HL-60 (cell line): Measurements from ENCODE around the gene ERICH6.

Source experiments
- POLR2AphosphoS5 ChIP-seq: IDR thresholded peaks from 2 replicates; pipeline ENCODE4 v1.6.1; 2012; ENCODE audit warnings: low read depth
- SPI1 ChIP-seq: IDR thresholded peaks from 2 replicates; pipeline ENCODE4 v1.6.1; 2012; ENCODE audit warnings: low read depth, mild to moderate bottlenecking, borderline replicate concordance
- TF ChIP-seq, protein P1 (sequence below): IDR thresholded peaks from one replicate; pipeline ENCODE4 v1.5.1; 2011; ENCODE audit warnings: low read length, control low read depth, inconsistent platforms; ENCODE audit not compliant: insufficient read depth
- TF ChIP-seq, protein P2 (sequence below): IDR thresholded peaks from 2 replicates; pipeline ENCODE4 v1.6.1; 2012; ENCODE audit warnings: low read depth; ENCODE audit not compliant: insufficient replicate concordance

DNA sequence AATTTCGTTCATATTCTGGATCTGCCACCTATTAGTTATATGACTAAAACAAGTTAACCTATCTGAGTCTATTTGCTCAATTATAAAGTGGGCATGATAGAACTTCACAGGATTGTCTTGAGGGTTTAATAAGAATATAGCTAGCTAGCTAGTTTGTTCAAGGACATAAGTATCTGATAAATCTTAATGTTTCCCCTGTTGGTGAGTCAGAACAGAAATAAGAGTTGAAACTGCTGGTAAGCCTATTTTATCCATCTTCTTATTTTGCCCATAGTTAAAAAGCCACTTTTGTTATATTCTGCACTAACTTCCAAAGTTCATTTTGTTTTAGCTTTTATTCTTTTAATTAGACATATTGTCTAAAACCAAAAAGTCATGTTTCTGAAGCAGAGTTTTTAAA, 91.2 kb downstream of the ERICH6 start:
- TF ChIP-seq, protein P1, sequence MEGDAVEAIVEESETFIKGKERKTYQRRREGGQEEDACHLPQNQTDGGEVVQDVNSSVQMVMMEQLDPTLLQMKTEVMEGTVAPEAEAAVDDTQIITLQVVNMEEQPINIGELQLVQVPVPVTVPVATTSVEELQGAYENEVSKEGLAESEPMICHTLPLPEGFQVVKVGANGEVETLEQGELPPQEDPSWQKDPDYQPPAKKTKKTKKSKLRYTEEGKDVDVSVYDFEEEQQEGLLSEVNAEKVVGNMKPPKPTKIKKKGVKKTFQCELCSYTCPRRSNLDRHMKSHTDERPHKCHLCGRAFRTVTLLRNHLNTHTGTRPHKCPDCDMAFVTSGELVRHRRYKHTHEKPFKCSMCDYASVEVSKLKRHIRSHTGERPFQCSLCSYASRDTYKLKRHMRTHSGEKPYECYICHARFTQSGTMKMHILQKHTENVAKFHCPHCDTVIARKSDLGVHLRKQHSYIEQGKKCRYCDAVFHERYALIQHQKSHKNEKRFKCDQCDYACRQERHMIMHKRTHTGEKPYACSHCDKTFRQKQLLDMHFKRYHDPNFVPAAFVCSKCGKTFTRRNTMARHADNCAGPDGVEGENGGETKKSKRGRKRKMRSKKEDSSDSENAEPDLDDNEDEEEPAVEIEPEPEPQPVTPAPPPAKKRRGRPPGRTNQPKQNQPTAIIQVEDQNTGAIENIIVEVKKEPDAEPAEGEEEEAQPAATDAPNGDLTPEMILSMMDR: no peak
- TF ChIP-seq, protein P2, sequence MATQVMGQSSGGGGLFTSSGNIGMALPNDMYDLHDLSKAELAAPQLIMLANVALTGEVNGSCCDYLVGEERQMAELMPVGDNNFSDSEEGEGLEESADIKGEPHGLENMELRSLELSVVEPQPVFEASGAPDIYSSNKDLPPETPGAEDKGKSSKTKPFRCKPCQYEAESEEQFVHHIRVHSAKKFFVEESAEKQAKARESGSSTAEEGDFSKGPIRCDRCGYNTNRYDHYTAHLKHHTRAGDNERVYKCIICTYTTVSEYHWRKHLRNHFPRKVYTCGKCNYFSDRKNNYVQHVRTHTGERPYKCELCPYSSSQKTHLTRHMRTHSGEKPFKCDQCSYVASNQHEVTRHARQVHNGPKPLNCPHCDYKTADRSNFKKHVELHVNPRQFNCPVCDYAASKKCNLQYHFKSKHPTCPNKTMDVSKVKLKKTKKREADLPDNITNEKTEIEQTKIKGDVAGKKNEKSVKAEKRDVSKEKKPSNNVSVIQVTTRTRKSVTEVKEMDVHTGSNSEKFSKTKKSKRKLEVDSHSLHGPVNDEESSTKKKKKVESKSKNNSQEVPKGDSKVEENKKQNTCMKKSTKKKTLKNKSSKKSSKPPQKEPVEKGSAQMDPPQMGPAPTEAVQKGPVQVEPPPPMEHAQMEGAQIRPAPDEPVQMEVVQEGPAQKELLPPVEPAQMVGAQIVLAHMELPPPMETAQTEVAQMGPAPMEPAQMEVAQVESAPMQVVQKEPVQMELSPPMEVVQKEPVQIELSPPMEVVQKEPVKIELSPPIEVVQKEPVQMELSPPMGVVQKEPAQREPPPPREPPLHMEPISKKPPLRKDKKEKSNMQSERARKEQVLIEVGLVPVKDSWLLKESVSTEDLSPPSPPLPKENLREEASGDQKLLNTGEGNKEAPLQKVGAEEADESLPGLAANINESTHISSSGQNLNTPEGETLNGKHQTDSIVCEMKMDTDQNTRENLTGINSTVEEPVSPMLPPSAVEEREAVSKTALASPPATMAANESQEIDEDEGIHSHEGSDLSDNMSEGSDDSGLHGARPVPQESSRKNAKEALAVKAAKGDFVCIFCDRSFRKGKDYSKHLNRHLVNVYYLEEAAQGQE: no peak
- TF ChIP-seq POLR2AphosphoS5 (no peak), SPI1 (no peak)
